ENCODE measurements around the gene NOTCH2.

Gene NOTCH2

DNA sequence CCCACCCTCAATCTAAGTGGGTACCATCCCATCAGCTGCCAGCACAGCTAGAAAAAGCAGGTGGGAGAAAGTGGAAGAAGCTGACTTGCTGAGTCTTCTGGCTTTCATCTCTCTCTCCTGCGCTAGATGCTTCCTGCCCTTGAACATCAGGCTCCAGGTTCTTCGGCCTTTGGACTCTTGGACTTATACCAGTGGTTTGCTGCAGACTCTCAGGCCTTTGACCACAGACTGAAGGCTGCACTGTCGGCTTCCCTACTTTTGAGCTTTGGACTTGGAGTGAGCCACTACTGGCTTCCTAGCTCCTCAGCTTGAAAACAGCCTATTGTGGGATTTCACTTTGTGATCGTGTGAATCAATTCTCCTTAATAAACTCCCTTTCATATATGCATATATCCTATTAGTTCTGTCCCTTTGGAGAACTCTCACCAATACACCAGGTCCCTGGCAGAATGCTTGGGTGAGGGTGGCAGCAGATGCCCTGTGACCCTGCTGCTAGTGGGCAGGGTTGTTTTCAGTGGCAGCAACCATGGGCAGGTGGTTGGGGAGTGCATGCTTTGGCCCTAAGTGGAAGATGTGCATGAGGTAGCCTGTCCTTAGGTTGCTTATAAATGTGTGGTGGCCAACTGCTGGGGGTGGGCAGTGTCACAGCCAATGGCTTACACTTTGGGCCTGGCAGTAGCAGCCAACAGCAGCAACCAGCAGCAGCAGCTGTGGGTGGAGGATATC is 162.4 kb downstream of the NOTCH2 start:
- no peak for DNase-seq (ENCODE audit: low spot score)

DNA sequence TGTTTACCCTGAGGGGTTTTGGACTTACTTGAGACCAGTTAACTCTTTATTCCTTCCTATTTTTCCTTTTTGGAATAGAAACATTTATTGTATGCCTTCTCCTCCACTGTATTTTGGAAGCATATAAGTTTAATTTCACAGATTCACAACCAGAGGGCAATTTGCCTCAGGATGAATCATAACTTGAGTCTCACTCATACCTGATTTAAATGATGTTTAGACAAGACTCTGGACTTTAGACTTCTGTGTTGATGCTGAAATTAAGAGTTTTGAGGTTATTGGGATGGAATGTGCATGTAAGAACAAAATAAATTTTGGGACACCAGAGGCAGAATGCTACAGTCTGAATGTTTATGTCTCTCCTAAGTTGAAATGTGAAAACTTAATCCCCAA is 166.0 kb downstream of the NOTCH2 start:
- no peak for DNase-seq (ENCODE audit: low spot score)

DNA sequence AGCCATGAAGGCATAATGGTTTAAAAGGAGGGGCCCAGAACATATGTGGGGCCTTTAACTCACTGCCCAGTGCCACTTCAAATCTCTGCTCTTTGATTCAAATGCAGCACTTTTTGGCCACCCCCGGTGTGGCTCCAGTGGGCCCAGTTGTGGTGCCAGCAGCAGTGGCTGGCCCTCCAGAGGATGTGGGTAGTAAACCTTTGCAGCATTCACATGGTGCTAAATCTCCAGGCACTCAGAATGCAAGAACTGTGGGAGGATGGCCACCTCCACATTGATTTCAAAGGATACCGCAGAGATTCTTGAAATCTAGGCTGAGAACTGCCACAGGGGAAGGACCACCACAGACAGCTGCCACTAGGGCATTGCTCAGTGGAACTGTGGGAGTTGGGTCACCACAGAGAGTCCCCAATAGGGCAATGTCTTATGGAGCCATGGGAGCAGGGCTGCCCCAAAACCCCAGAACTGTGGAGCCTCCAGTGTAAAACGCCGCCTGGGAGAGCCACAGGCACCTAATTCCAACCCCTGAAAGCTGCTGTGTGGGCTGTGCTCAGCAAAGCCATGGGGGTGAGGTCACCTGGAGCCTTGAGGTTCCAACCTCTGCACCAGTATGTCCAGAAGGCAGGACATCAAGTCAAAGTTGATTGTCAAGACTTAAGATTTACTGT is 166.6 kb downstream of the NOTCH2 start:
- no peak for DNase-seq (ENCODE audit: low spot score)

DNA sequence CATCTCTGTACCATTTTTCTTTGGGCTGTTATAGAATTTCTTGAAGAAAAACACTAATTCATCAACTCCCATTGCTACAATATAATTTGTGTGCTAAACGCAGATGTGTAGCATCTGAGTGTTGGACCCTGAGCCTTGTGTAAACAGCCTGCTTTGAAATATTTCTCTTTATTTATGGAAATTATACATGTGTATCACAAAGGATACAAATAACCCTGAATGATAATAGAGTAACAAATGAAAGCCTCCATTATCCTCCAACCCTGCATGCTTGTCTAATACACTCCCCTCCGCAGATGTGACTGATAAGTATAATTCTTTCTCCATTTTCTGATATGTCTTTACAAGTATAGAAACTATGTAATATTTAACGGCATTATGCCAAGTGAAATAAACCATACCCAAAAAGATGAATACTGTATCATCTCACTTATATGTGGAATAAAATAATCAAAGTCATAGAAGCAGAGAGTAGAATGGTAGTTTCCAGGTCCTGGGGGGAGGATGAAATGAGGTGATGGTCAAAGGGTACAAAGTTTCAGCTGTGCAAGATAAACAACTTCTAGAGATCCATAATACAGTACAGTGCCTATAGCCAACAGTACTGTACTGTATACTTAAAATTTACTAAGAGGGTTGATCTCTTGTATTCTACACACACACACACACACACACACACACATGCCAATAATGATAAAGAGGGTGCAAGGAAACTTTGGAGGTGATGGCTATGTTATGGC is 170.3 kb downstream of the NOTCH2 start:
- DNase-seq (ENCODE audit: low spot score), result no peak

DNA sequence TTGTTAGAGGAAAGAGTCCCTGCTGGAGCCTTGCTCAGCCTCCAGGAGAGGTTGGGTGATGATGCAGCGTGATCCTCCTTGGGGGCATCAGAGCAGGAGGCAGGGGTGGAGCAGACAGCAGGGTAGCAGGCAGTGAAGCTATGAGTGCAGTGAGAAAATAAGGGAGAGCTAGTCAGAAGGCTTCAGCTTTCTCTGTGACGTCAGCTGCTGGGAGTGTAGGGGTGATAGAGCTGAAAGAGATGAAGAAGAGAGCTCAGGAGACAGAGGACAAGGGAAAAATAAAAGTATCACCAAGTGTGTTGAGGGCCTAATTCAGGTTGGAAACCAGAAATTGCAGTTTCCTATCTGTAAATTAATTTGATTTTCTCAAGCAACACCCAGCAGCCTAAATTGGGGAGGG is 170.9 kb downstream of the NOTCH2 start:
- no peak for DNase-seq (ENCODE audit: low spot score)

DNA sequence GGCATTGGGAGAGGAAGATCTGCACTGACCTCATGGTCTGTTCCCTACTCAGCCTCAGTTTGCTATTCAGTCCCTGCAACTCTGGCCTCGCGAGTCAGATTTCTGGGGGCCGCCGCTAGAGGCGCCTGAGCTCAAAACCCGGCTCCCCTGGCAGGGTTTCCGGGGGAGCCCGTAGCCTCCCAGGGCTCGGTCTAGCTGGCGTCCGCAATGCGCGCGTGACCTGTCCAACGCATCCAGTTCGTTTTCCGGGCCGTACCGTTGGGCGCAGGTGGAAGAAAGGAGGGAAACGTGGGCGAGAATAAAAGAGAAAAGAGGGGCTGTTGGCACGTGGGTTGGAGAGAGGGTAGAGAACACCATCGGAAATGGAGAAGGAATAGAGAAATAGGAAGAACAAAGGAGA is 173.2 kb downstream of the NOTCH2 start, which contains the start of gene ADAM30:
Gene ADAM30, minus strand, starts transcription at position 213 of the 400 bp plus-strand sequence. Its CDS starts 179 bp downstream, at position 34.
- no peak for DNase-seq (ENCODE audit: low spot score)

DNA sequence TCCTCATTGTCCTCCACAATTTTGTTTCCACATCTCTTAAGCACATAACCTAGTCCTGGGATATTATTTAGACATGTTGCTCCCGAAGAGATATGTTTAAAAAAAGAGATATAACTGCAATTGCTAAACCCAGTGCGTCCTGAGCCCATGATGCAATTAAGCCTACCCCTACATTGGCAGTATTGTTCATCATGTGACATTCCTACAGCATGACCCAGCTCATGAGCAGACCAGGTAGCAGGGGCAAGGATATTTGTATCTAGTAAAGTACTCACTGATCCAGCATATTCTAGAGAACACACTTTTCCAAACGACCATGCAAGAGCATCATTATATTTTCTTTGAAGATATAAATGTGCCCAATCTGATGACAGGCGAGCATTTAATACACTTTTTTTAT is 174.4 kb downstream of the NOTCH2 start:
- no peak for DNase-seq (ENCODE audit: low spot score)

DNA sequence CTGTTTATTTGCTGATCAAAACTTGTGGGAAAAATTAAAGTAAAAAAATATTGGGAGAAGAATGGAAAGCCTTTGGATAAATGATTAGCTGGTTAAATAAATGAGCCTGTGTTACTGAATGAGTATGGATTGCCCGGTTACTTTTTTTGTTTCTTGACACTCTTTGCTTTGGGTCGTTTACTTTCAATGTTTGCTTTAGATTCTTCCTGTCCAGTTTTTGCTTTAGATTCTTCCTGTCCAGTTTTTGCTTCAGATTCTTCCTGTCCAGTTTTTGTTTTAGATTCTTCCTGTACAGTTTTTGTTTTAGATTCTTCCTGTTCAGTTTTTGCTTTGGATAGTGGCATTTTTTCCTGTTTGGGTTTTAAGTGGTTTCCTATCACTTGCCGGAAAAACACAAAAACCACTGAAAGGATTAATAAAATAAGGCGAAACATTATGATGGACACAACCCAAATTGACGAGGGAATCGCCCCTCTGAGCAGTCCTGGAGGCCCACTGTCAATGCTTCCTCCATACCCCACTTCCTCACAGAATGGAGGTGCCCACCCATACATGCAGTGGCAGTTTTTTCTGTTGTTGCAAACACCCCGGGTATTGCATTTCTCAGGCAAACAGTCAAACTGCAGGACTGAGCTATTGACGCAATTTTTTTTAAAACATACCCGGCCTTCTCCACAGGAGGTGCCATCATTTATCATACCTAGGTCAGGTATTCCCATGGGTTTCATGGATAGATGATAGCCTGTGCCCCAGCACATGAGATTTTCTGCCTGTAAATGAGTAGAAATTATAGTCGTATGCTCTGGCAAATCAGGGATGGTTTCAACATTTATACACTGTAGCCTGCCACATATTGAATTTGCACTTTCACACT is 175.4 kb downstream of the NOTCH2 start:
- DNase-seq (ENCODE audit: low spot score), result no peak

DNA sequence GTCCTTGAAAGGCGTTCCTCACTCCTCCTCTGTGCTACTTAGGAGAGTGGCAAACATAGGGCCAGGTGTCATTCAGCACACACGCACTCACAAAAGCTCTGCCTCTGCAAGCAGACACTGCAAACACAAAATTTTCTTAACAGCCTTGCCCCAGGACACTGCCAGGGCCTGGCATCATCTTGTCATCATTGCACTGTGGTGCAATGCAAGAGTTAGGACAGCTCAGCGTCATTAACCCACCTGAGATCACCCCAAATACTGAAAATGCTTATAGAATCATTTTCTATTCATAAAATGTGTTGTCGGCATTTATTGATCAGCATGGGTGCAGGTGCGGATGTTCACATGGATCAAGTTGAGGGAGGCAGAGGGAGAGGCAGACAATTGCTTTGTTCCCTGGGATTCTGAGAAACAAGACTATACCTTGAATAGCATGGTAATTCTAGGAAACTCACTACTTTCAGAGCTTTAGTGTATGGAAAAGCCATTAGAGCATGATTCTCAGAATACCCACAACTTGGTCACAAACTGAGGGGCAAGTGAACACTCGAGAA is 176.1 kb downstream of the NOTCH2 start:
- DNase-seq (ENCODE audit: low spot score), result no peak

DNA sequence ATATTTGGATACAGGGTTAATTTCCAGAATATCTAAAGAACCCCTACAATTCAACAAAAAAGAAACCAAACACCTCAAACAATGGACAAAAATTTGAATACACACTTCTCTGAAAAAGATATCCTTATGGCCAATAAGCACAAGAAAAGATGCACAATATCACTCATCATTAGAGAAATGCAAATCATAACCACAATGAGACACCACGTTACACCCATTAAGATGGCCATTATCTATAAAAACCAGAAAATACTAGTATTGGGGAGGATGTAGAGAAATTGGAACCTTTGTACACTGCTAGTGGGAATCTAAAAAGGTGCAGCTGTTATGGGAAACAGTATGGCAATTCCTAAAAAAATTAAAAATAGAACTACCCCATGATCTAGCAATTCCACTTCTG is 178.1 kb downstream of the NOTCH2 start:
- no peak for DNase-seq (ENCODE audit: low spot score)

DNA sequence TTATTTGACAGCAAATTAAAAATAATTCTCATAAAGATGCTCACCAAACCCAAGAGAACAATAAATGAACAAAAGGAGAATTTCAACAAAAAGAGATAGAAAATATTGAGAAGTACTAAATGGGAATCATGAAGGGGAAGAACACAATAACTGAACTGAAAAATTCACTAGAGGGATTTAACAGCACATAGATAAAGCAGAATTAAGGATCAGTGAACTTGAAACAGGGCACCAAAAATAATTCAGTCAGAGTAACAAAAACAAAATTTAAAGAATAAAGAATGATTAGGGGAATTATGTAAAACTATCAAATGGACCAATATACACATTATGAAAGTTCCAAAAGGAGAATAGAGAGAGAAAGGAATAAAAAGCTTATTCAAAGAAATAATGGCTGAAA is 181.0 kb downstream of the NOTCH2 start:
- DNase-seq (ENCODE audit: low spot score), result no peak

DNA sequence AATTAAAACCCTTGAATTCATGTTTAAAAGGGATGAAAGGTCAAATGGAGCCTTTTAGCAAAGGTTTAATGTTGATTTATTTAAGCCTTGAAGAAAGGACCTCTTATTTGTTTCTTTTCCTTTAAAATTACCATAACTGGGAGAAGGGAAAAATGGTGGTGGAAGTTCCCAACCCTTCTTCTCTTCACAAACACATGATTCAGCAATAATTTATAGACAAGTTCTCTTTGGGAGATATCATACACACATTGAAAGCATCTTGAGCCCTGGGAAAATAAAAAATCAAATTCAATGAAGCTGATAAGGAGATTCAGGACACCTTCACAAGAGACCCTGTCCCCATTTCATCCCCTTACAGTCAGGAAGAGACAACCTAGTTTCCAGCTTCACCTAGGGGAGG is 182.0 kb downstream of the NOTCH2 start:
- no peak for DNase-seq (ENCODE audit: low spot score)

DNA sequence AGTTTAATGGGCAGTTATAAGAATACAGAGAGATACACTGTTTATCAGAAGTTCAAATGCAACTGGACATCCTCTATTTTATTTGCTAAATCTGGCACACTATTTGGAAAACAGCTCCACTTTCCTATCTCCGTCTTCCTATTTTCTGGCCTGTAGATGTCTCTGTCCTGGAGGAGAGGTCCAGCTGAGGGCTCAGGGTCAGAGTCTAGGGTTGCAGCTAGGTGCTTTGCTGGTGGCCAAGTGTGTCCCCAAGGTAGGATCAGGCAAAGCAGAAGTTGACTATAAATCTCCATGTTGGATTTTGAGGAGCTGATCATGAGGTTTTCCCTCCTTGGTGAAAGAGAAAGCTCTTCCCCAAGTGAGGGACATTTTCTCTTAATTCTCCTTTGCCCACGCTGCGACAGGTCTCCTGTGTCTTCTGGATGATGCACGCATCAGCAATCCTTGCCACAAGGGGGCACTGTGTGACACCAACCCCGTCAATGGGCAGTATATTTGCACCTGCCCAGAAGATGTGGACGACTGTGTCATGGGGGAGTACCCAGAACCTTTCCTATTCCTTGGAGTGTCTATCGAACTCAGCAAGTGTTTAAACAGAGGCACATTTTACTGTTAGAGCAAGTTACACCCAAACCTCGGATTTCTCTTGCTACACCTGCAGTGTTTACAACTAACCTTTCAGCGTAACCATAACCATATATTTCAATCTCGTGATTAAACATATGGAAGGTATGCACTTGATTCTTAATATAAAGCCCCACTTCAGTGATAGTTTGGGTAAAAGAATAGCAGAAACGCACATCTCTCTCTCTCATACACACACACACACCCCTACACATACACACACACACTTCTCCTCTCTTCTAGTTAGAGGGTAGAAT is 183.3 kb downstream of the NOTCH2 start:
- DNase-seq (ENCODE audit: low spot score), result no peak

DNA sequence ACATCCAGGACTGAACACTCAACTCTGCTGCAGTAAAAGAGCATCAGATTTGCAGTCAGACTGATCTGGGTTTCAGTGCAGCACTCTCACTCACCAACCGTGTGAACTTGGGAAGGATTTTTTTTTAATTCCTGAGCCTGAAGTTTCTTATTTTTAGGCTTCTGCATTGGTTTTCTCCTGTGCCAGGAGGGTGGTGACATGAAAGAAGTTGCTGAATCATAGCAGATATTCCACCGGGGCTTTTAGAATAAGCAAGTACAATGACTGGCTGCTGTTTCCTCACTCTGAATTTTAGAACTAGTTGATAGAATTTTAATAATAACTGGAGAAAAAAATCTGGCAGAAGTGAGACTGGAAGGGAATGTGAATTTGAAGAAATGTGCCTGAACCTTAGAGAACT is 184.8 kb downstream of the NOTCH2 start:
- DNase-seq (ENCODE audit: low spot score), result no peak

DNA sequence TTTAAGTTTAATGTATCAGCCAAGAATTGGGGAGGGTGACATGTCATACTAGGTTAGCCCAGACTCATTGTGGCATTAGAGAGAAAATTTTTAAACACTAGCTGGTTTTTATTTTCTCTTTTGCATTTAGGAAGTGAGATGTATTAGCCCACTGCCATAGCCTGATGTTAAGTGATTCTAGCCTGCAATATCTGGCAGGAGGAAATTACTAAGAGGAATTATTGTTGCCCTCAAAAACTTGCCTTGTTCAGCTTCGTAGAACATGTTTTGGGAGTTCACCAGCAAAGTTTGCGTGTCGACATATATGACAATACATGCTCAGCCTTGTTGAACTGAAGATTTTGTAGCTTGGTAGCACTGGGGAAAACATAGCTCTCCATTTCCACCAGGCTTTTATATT is 185.6 kb downstream of the NOTCH2 start:
- no peak for DNase-seq (ENCODE audit: low spot score)

DNA sequence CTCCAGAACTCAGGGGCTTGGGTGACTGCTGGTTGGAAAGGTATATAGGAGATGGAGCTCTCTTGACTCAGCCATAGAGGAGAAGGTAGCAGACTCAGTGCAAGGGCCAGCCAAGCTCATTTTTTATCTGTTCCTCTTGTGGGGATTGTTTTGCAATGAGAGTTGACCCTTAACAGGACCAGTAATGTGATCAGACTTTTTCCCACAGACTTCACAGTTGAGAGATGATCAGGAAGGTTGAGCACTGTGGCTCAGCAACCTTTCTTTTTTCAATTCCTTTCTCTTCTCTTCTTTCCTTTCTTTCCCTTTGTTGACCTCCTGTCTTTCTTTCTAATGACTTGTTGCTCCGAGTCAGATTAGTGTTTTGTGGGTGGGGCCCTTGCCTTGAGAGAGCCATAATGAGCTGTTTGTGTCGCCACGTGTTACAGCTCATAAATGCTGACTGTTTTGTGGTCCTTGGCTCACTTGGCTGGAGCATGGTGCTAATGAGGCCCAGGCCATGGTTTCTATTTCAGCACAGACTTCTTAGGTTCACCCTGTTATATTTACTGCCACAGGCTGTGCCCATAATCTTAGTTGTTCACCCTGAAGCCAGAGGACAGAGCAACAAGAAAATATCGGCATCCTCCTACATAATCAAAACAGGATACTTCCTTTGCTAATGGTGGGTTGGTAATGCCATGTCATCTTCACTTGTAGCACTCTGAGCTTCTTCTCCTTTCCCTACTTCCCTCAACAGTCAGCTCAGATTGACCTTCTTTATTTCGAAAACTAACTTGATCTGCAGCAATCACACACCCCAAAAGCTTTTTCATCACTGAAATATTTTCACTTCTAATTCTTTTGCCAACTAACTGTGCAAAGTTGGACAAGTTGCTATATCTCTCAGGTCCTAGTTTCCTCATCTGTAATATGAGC is 187.1 kb downstream of the NOTCH2 start:
- no peak for DNase-seq (ENCODE audit: low spot score)

DNA sequence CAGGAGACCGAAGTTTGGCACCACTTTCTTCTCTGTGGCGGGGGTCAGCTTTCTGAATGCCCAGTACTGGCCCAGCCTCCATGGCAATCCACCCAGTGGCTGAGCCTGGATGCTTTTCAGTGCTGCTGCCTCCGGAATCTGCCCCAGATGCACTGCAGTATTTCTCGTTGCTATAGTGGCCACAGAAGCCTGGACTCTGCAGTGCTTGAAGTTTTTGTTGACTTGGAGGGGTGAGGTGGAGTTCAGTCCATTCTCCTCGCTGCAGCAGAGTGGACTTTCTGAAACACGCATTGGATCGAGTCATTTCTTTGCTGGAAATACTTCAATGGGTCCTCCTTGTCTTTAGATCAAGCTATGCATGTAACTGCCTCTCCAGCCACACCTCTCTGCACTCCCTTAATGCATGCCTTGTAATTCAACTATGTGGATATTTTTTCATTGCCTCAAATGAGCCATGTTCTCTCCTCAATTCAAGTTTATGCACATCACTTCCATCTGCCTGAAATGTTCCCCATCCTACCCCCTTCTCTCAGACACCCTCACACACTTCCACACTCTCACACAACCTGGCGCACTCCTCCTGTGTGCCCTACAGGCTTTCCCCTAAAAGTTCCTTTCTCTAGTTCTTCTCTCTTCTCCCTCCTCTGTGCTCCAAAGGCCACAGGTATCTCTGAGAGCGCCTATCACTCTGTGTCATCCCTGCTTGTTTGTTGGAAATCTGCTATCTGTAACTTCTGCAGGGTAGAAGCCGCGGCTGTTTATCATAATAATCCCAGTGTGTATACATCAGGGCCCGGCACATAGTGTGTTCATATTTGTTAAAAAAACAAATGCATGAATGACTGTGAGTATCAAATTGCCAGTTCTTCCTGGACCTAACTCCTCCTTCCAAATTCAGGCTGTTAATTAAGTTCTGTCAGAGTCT is 189.7 kb downstream of the NOTCH2 start:
- no peak for DNase-seq (ENCODE audit: low spot score)

DNA sequence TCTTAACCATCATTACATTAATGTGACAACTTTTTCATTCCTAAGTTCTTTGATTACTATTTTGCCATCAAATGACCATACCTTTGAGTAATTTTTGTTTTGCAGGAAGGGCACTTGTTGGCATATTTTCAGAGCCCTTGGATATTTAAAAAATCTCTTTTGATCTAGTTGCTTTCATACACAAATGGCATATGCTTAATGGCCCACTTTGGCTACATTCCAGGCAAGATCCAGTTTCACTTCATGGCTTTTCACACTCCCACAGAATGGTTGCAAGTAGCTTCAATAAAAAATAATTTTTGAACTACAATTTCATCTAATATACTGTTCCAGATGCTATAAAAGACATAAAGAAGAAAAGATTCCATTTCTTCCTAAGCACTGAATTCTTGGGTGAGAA is 191.3 kb downstream of the NOTCH2 start:
- DNase-seq (ENCODE audit: low spot score), result no peak

DNA sequence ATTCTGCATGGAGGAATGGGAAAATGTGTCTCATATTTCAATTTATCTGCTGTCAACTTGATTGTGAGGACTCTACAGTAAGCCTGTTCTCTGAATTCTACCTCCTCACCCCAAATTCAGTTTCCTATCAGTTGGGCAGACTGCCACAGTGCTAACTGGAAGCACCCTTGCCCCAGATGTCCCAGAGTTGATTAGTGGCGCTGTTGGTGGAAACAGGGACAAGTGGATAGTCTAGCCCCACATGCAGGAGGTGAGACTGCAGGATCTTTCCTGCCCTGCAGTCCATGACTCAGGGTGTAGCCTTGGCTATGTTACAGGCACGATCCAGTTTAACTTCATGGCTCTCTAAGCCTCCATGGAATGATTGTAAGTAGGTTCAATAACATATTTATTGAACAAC is 195.3 kb downstream of the NOTCH2 start:
- no peak for DNase-seq (ENCODE audit: low spot score)
